K562 (cell line): ENCODE measurements around the gene FSTL1. TPM values are rescaled to one million over a fixed set of nuclear protein-coding genes. Genes with fewer than 3 reads are reported as not detected.

ENCODE experiments used
- ATAC-seq: fragments of 200-7000 bp; cut with Tn5 transposase; 3 replicates; pipeline ENCODE4 v1.9.1; 2020; ENCODE audit warnings: moderate library complexity
- BruUV-seq: library from RNA; stranded (reverse); fragments of 400-500 nt; replicated peaks from 2 replicates; lab custom pipeline; 2021; lab: Mats Ljungman, UMichigan
- CTCF ChIA-PET: fragments of 300-600 bp; formaldehyde crosslinking; extraction: SDS; loops from one replicate; lab custom pipeline; 2021; ENCODE audit warnings: low intra/inter-chr PET ratio; lab: Yijun Ruan, JAX
- POLR2A ChIA-PET: fragments of 300-600, 350-650 bp; sonication (Branson Sonifier 250); formaldehyde crosslinking; extraction: SDS; loops from one replicate; lab custom pipeline; 2021; ENCODE audit warnings: antibody characterized with exemption, inconsistent platforms; lab: Yijun Ruan, JAX
- DNase-seq, 4 experiments: peaks; one replicate each; pipeline versions ENCODE4 v3.0.0 to v3.0.0-alpha.2; 2011 to 2018; ENCODE audit warnings: low spot score in 3 of 4, mixed read lengths in 3 of 4; ENCODE audit errors: extremely low read depth in 1 of 4
- FAIRE-seq: peaks from 2 replicates; lab custom pipeline; 2011; peaks lifted over from hg19 to GRCh38; lab: Jason Lieb, UNC
- H2AFZ ChIP-seq: 2 replicates; pipeline ENCODE4 v1.6.0; 2011; ENCODE audit warnings: low read depth, low read length, control low read depth, inconsistent platforms
- H3K27ac ChIP-seq: fragments of 200-600 bp; 3 replicates; pipeline ENCODE4 v1.8.0; 2011; ENCODE audit warnings: low read depth, mild to moderate bottlenecking, control low read depth, inconsistent platforms, low read length, moderate library complexity, mixed read lengths; ENCODE audit errors: extremely low read depth
- H3K27me3 ChIP-seq, 2 experiments: fragments of 300-600 bp in 1 of 2; 2 replicates in 1 of 2; 3 replicates in 1 of 2; pipeline versions ENCODE4 v1.6.0 to v1.8.0; 2011; ENCODE audit warnings: inconsistent platforms in 2 of 2, low read length in 2 of 2, mild to moderate bottlenecking in 1 of 2, mixed read lengths in 1 of 2, moderate library complexity in 1 of 2; ENCODE audit not compliant: control insufficient read depth in 2 of 2, insufficient read depth in 2 of 2
- H3K36me3 ChIP-seq: fragments of 300-600 bp; 3 replicates; pipeline ENCODE4 v1.8.0; 2011; ENCODE audit warnings: mild to moderate bottlenecking, low read length, inconsistent platforms; ENCODE audit not compliant: control insufficient read depth, insufficient read depth
- H3K4me1 ChIP-seq, 2 experiments: fragments of 200-600 bp in 1 of 2; replicated peaks in 1 of 2; 2 replicates in 1 of 2; 3 replicates in 1 of 2; pipeline versions ENCODE4 v1.5.1 to v1.8.0; 2011; ENCODE audit warnings: inconsistent platforms in 2 of 2, low read length in 2 of 2, mild to moderate bottlenecking in 1 of 2, mixed read lengths in 1 of 2, moderate library complexity in 1 of 2; ENCODE audit not compliant: control insufficient read depth in 2 of 2, insufficient read depth in 2 of 2
- H3K4me2 ChIP-seq: 2 replicates; pipeline ENCODE4 v1.6.1; 2011; ENCODE audit warnings: low read length, control low read depth, inconsistent platforms, mixed read lengths; ENCODE audit not compliant: insufficient read depth
- H3K4me3 ChIP-seq: fragments of 200-600 bp; sonication (generic), shearing (Covaris generic); 2 replicates; pipeline ENCODE4 v1.5.1; 2016; ENCODE audit warnings: control low read depth, inconsistent platforms
- H3K79me2 ChIP-seq: fragments of 200-600 bp; 3 replicates; pipeline ENCODE4 v1.8.0; 2011; ENCODE audit warnings: low read length, inconsistent platforms; ENCODE audit not compliant: control insufficient read depth, insufficient read depth
- H3K9ac ChIP-seq, 2 experiments: 2 replicates each; pipeline versions ENCODE4 v1.6.0 to v1.6.1; 2011; ENCODE audit warnings: low read depth in 2 of 2, low read length in 2 of 2, control low read depth in 1 of 2, inconsistent platforms in 1 of 2, mild to moderate bottlenecking in 1 of 2, mixed read lengths in 1 of 2; ENCODE audit not compliant: insufficient read depth in 1 of 2
- H3K9me1 ChIP-seq: one replicate; pipeline ENCODE4 v1.6.0; 2011; ENCODE audit warnings: inconsistent platforms, mild to moderate bottlenecking, low read length, moderate library complexity; ENCODE audit not compliant: control insufficient read depth, insufficient read depth
- H3K9me3 ChIP-seq: replicated peaks from 2 replicates; pipeline ENCODE4 v1.5.1; 2011; ENCODE audit warnings: low read depth, low read length, inconsistent platforms; ENCODE audit not compliant: control insufficient read depth, insufficient read depth
- H4K20me1 ChIP-seq: replicated peaks from 2 replicates; pipeline ENCODE4 v1.6.1; 2011; ENCODE audit warnings: low read length, inconsistent platforms, mixed read lengths; ENCODE audit not compliant: control insufficient read depth, insufficient read depth
- E2F5 ChIP-seq: sonication (generic); formaldehyde crosslinking; IDR thresholded peaks from 2 replicates; pipeline ENCODE4 v1.8.0; 2022; ENCODE audit warnings: mild to moderate bottlenecking, missing genetic modification reagents
- FOXA1 ChIP-seq: fragments of 450-650 bp; IDR thresholded peaks from 2 replicates; pipeline ENCODE4 v1.6.1; 2016; ENCODE audit warnings: mild to moderate bottlenecking, borderline replicate concordance
- RCOR1 ChIP-seq, 2 experiments: IDR thresholded peaks; 2 replicates each; pipeline ENCODE4 v1.6.1; 2012; ENCODE audit warnings: low read depth in 2 of 2, low read length in 2 of 2, borderline replicate concordance in 1 of 2, improper control_type of control experiment in 1 of 2
- SAP30 ChIP-seq: fragments of 200-600 bp; sonication (generic); IDR thresholded peaks from 2 replicates; pipeline ENCODE4 v1.6.1; 2012; ENCODE audit warnings: borderline replicate concordance, low read depth, mild to moderate bottlenecking, moderate library complexity, low read length, control low read depth, inconsistent platforms; ENCODE audit not compliant: insufficient read depth, poor library complexity, severe bottlenecking
- SETDB1 ChIP-seq: IDR thresholded peaks from one replicate; pipeline ENCODE4 v1.6.1; 2012; ENCODE audit warnings: low read length, control low read depth, inconsistent platforms
- WGBS: fragments of 100-300 bp; shearing (Covaris generic); methylation state at CpG from one replicate; pipeline ENCODE4 v1.1.6; 2016; ENCODE audit warnings: low coverage, mixed read lengths; ENCODE audit not compliant: insufficient coverage; ENCODE audit errors: missing lambda C conversion rate; 5-methylcytosine and 5-hydroxymethylcytosine counted together
- in situ Hi-C: fragments of 300-500 bp; cut with MboI; formaldehyde crosslinking; loops from 4 replicates; pipeline ENCODE4 v1.15.0; 2018; ENCODE audit warnings: inconsistent platforms, mixed read lengths
- intact Hi-C: fragments of 100-400 bp; cut with micrococcal nuclease; formaldehyde crosslinking; loops from 2 replicates; pipeline ENCODE4 v1.14.2; 2022
- polyA plus RNA-seq, 8 experiments: library from polyadenylated mRNA; depleted of rRNA in 4 of 8; stranded (reverse) in 5 of 8; unstranded in 3 of 8; fragments of >200 nt; fragmentation: Nextera tagmentation in 2 of 8; fragmentation: Illumina TruSeq in 1 of 8; extraction: Ambion mirVana in 2 of 8; extraction: Trizol in 1 of 8; gene quantifications; 2 replicates each; pipeline versions ENCODE4 v1.2.1 to v1.2.3, GENCODE V29; 2011 to 2014; ENCODE audit warnings: inconsistent platforms in 1 of 8, missing spikeins in 1 of 8
- total RNA-seq, 7 experiments: library from RNA; depleted of rRNA in 6 of 7; stranded (reverse); fragments of >200 nt in 6 of 7; fragmentation: Illumina TruSeq in 2 of 7; extraction: Trizol in 2 of 7; gene quantifications; 2 replicates each; pipeline versions ENCODE4 v1.2.1 to v1.2.3, GENCODE V29; 2011 to 2021; ENCODE audit warnings: low replicate concordance in 1 of 7

The FSTL1 gene
- total and polyA plus RNA-seq, 9 of the 15 experiments (the other 6 are each of a cell fraction or from before 2014, with no cell fraction given), result 0.01 to 0.58 (median 0.08) TPM; not detected in 2

GRCh38 chr3:120498556-120499346 is 48.0 kb upstream of the FSTL1 start:
- H3K9me1 ChIP-seq, result no peaks in the 10 kb centered on the region
- no TSS peak for BruUV-seq
- in situ Hi-C loops (no loop called here), intact Hi-C loops (no loop called here)
- no peak for ATAC-seq
- CTCF ChIA-PET, result no interaction called here
- FAIRE-seq, result no peak
- no peak for TF ChIP-seq SAP30
- no peak for TF ChIP-seq FOXA1
- TF ChIP-seq RCOR1 (IDR thresholded peaks at IDR 0.05; ENCODE audit: borderline replicate concordance in 1 of 2, low read depth in 2 of 2, low read length in 2 of 2), result no peak
- TF ChIP-seq SETDB1, result no peak
- no peak for TF ChIP-seq E2F5 (CRISPR knock-in tag)
- no peaks in the 10 kb centered on the region for H3K79me2 ChIP-seq
- no peaks in the 10 kb centered on the region for H3K9me3 ChIP-seq
- POLR2A ChIA-PET, result no interaction called here
- H3K4me1 ChIP-seq, result no peaks in the 10 kb centered on the region
- no peaks in the 10 kb centered on the region for H4K20me1 ChIP-seq
- no peak overlapping the region for H3K9ac ChIP-seq
- no peak for DNase-seq
- no peak overlapping the region for H2AFZ ChIP-seq
- 0% methylated on average over 2 of the region's 2 CpGs for WGBS
- no peaks in the 10 kb centered on the region for H3K27me3 ChIP-seq
- H3K4me2 ChIP-seq, result no peak overlapping the region
- no peak overlapping the region for H3K27ac ChIP-seq
- no peak overlapping the region for H3K4me3 ChIP-seq
- H3K36me3 ChIP-seq, result no peaks in the 10 kb centered on the region
